ENCODE measurements around the gene ZNF280B.
A peak's percentile ranks its signal among the peaks of the same experiment; 100 is the strongest.

ZNF280B gene

GRCh38 chr22:22465782-22466181, 42.8 kb downstream of the ZNF280B start:
- peaks cover 0 to 30% (median 2%) of the 10 kb centered on the region in 5 experiments for H3K27me3 ChIP-seq (replicated peaks in 2 of 5; ENCODE audit: control insufficient read depth in 4 of 5, insufficient read depth in 5 of 5, low read length in 4 of 5)
- no peak for DNase-seq
- peaks cover 2 to 12% (median 5%) of the 10 kb centered on the region in 5 experiments for H3K9me3 ChIP-seq (ENCODE audit: control extremely low read depth in 1 of 5, control insufficient read depth in 4 of 5, insufficient read depth in 2 of 5, low read depth in 1 of 5, low read length in 4 of 5)
- ChIA-PET POLR2A (no interaction called here), CTCF (interaction anchor here (0.7 to 2.0 kb wide), 6 partner anchors 10 to 116 kb away, joined by 3 to 6 read pairs (median 4); no protein-coding TSS in a partner anchor)
- no peak overlapping the region for H3K4me3 ChIP-seq (ENCODE audit: control insufficient read depth in 1 of 7, extremely low read depth in 1 of 7, insufficient read depth in 4 of 7, low read depth in 2 of 7, low read length in 6 of 7)
- 100% methylated on average over 1 of the region's 1 CpG for WGBS (ENCODE audit: insufficient coverage)
- no peaks in the 10 kb centered on the region for H3K36me3 ChIP-seq (ENCODE audit: control insufficient read depth in 4 of 4, insufficient read depth in 4 of 4, low read length in 3 of 4)
- peaks cover 0 to 4% (median 0%) of the 10 kb centered on the region in 4 experiments for H3K4me1 ChIP-seq (ENCODE audit: control extremely low read depth in 1 of 4, control insufficient read depth in 4 of 4, insufficient read depth in 4 of 4, low read length in 3 of 4)
- no peak overlapping the region for H3K27ac ChIP-seq (ENCODE audit: insufficient read depth in 1 of 2, low read depth in 1 of 2, low read length in 2 of 2, poor library complexity in 1 of 2, severe bottlenecking in 2 of 2)

- CTCF ChIA-PET = interaction anchor here (1.4 to 2.0 kb wide), 5 partner anchors 9 to 121 kb away, joined by 4 to 6 read pairs (median 5); no protein-coding TSS in a partner anchor
- Histone ChIP-seq H3K4me3 (ENCODE audit: control insufficient read depth in 1 of 7, extremely low read depth in 1 of 7, insufficient read depth in 4 of 7, low read depth in 2 of 7, low read length in 6 of 7) (no peak overlapping the region), H3K27ac (ENCODE audit: insufficient read depth in 1 of 2, low read depth in 1 of 2, low read length in 2 of 2, poor library complexity in 1 of 2, severe bottlenecking in 2 of 2) (no peak overlapping the region), H3K9me3 (ENCODE audit: control extremely low read depth in 1 of 5, control insufficient read depth in 4 of 5, insufficient read depth in 2 of 5, low read depth in 1 of 5, low read length in 4 of 5) (peaks cover 2 to 18% (median 9%) of the 10 kb centered on the region in 5 experiments), H3K36me3 (ENCODE audit: control insufficient read depth in 4 of 4, insufficient read depth in 4 of 4, low read length in 3 of 4) (no peaks in the 10 kb centered on the region), H3K27me3 (replicated peaks in 2 of 5; ENCODE audit: control insufficient read depth in 4 of 5, insufficient read depth in 5 of 5, low read length in 4 of 5) (peaks cover 0 to 31% (median 2%) of the 10 kb centered on the region in 5 experiments), H3K4me1 (ENCODE audit: control extremely low read depth in 1 of 4, control insufficient read depth in 4 of 4, insufficient read depth in 4 of 4, low read length in 3 of 4) (peaks cover 0 to 4% (median 0%) of the 10 kb centered on the region in 4 experiments)
- no peak for DNase-seq
- 100% methylated on average over 1 of the region's 7 CpGs for WGBS (ENCODE audit: insufficient coverage)
- POLR2A ChIA-PET = no interaction called here
Measured at GRCh38 chr22:22465094-22465602, 43.4 kb downstream of the ZNF280B start.

- H3K27me3 ChIP-seq (replicated peaks in 2 of 5; ENCODE audit: control insufficient read depth in 4 of 5, insufficient read depth in 5 of 5, low read length in 4 of 5) = peaks cover 0 to 32% (median 2%) of the 10 kb centered on the region in 5 experiments
- H3K36me3 ChIP-seq (ENCODE audit: control insufficient read depth in 4 of 4, insufficient read depth in 4 of 4, low read length in 3 of 4) = no peaks in the 10 kb centered on the region
- no peak overlapping the region for H3K4me3 ChIP-seq (ENCODE audit: control insufficient read depth in 1 of 7, extremely low read depth in 1 of 7, insufficient read depth in 4 of 7, low read depth in 2 of 7, low read length in 6 of 7)
- no peak for DNase-seq
- ChIA-PET POLR2A (no interaction called here), CTCF (interaction anchor here (0.7 to 2.0 kb wide), 16 partner anchors 7 to 496 kb away, joined by 3 to 11 read pairs (median 3); no protein-coding TSS in a partner anchor)
- H3K4me1 ChIP-seq (ENCODE audit: control extremely low read depth in 1 of 4, control insufficient read depth in 4 of 4, insufficient read depth in 4 of 4, low read length in 3 of 4) = peaks cover 0 to 4% (median 0%) of the 10 kb centered on the region in 4 experiments
- H3K9me3 ChIP-seq (ENCODE audit: control extremely low read depth in 1 of 5, control insufficient read depth in 4 of 5, insufficient read depth in 2 of 5, low read depth in 1 of 5, low read length in 4 of 5) = peaks cover 1 to 18% (median 10%) of the 10 kb centered on the region in 5 experiments
- 92% methylated on average over 11 of the region's 11 CpGs for WGBS (ENCODE audit: insufficient coverage)
- H3K27ac ChIP-seq (ENCODE audit: insufficient read depth in 1 of 2, low read depth in 1 of 2, low read length in 2 of 2, poor library complexity in 1 of 2, severe bottlenecking in 2 of 2) = no peak overlapping the region
Measured at GRCh38 chr22:22464541-22465054, 43.9 kb downstream of the ZNF280B start.

GRCh38 chr22:22463855-22464540, 44.5 kb downstream of the ZNF280B start:
- CTCF ChIA-PET = interaction anchor here (0.7 to 2.0 kb wide), 24 partner anchors 8 to 496 kb away, joined by 3 to 11 read pairs (median 3); no protein-coding TSS in a partner anchor
- peak; percentile 76 to 84 (median 77) for DNase-seq
- Histone ChIP-seq H3K4me1 (ENCODE audit: control extremely low read depth in 1 of 4, control insufficient read depth in 4 of 4, insufficient read depth in 4 of 4, low read length in 3 of 4) (peaks cover 0 to 4% (median 0%) of the 10 kb centered on the region in 4 experiments), H3K4me3 (ENCODE audit: control insufficient read depth in 1 of 7, extremely low read depth in 1 of 7, insufficient read depth in 4 of 7, low read depth in 2 of 7, low read length in 6 of 7) (no peak overlapping the region), H3K9me3 (ENCODE audit: control extremely low read depth in 1 of 5, control insufficient read depth in 4 of 5, insufficient read depth in 2 of 5, low read depth in 1 of 5, low read length in 4 of 5) (peaks cover 0 to 23% (median 15%) of the 10 kb centered on the region in 5 experiments), H3K27me3 (replicated peaks in 2 of 5; ENCODE audit: control insufficient read depth in 4 of 5, insufficient read depth in 5 of 5, low read length in 4 of 5) (peaks cover 0 to 34% (median 2%) of the 10 kb centered on the region in 5 experiments), H3K36me3 (ENCODE audit: control insufficient read depth in 4 of 4, insufficient read depth in 4 of 4, low read length in 3 of 4) (no peaks in the 10 kb centered on the region), H3K27ac (ENCODE audit: insufficient read depth in 1 of 2, low read depth in 1 of 2, low read length in 2 of 2, poor library complexity in 1 of 2, severe bottlenecking in 2 of 2) (no peak overlapping the region)
- 18% methylated on average over 14 of the region's 18 CpGs for WGBS (ENCODE audit: insufficient coverage)
- POLR2A ChIA-PET = no interaction called here

GRCh38 chr22:22462813-22463567, 45.6 kb downstream of the ZNF280B start:
- Histone ChIP-seq H3K4me1 (ENCODE audit: control extremely low read depth in 1 of 4, control insufficient read depth in 4 of 4, insufficient read depth in 4 of 4, low read length in 3 of 4) (peaks cover 0 to 4% (median 0%) of the 10 kb centered on the region in 4 experiments), H3K27ac (ENCODE audit: insufficient read depth in 1 of 2, low read depth in 1 of 2, low read length in 2 of 2, poor library complexity in 1 of 2, severe bottlenecking in 2 of 2) (no peak overlapping the region), H3K9me3 (ENCODE audit: control extremely low read depth in 1 of 5, control insufficient read depth in 4 of 5, insufficient read depth in 2 of 5, low read depth in 1 of 5, low read length in 4 of 5) (peaks cover under 1 to 26% (median 17%) of the 10 kb centered on the region in 5 experiments), H3K27me3 (replicated peaks in 2 of 5; ENCODE audit: control insufficient read depth in 4 of 5, insufficient read depth in 5 of 5, low read length in 4 of 5) (peaks cover 0 to 34% (median 2%) of the 10 kb centered on the region in 5 experiments), H3K4me3 (ENCODE audit: control insufficient read depth in 1 of 7, extremely low read depth in 1 of 7, insufficient read depth in 4 of 7, low read depth in 2 of 7, low read length in 6 of 7) (no peak overlapping the region), H3K36me3 (ENCODE audit: control insufficient read depth in 4 of 4, insufficient read depth in 4 of 4, low read length in 3 of 4) (no peaks in the 10 kb centered on the region)
- POLR2A ChIA-PET = interaction anchor here (0.7 kb wide), 1 partner anchor 306 kb away, joined by 4 read pairs; no protein-coding TSS in a partner anchor
- DNase-seq = no peak
- 50% methylated on average over 4 of the region's 6 CpGs for WGBS (ENCODE audit: insufficient coverage)
- CTCF ChIA-PET = interaction anchor here (0.7 to 2.0 kb wide), 18 partner anchors 9 to 492 kb away, joined by 3 to 11 read pairs (median 4); no protein-coding TSS in a partner anchor

GRCh38 chr22:22461583-22461982, 47.0 kb downstream of the ZNF280B start:
- Histone ChIP-seq H3K4me1 (ENCODE audit: control extremely low read depth in 1 of 4, control insufficient read depth in 4 of 4, insufficient read depth in 4 of 4, low read length in 3 of 4) (peaks cover 0 to 4% (median 0%) of the 10 kb centered on the region in 4 experiments), H3K4me3 (ENCODE audit: control insufficient read depth in 1 of 7, extremely low read depth in 1 of 7, insufficient read depth in 4 of 7, low read depth in 2 of 7, low read length in 6 of 7) (no peak overlapping the region), H3K27ac (ENCODE audit: insufficient read depth in 1 of 2, low read depth in 1 of 2, low read length in 2 of 2, poor library complexity in 1 of 2, severe bottlenecking in 2 of 2) (no peak overlapping the region), H3K36me3 (ENCODE audit: control insufficient read depth in 4 of 4, insufficient read depth in 4 of 4, low read length in 3 of 4) (no peaks in the 10 kb centered on the region), H3K27me3 (replicated peaks in 2 of 5; ENCODE audit: control insufficient read depth in 4 of 5, insufficient read depth in 5 of 5, low read length in 4 of 5) (peaks cover 0 to 36% (median 2%) of the 10 kb centered on the region in 5 experiments), H3K9me3 (ENCODE audit: control extremely low read depth in 1 of 5, control insufficient read depth in 4 of 5, insufficient read depth in 2 of 5, low read depth in 1 of 5, low read length in 4 of 5) (peaks cover 2 to 40% (median 24%) of the 10 kb centered on the region in 5 experiments)
- ChIA-PET POLR2A (no interaction called here), CTCF (interaction anchor here (0.9 to 1.4 kb wide), 4 partner anchors 14 to 134 kb away, joined by 3 read pairs; no protein-coding TSS in a partner anchor)
- 90% methylated on average over 2 of the region's 7 CpGs for WGBS (ENCODE audit: insufficient coverage)
- no peak for DNase-seq

Data from common myeloid progenitor, CD34-positive (primary cell).